GM12878 (cell line): ENCODE results near the gene GFOD2. TPM values are rescaled to one million over a fixed set of nuclear protein-coding genes. Genes with fewer than 3 reads are reported as not detected.

ENCODE experiments used
- ATAC-seq: fragments of 200-7000 bp; cut with Tn5 transposase; 3 replicates; pipeline ENCODE4 v1.9.1; 2020; ENCODE audit warnings: mild to moderate bottlenecking, moderate library complexity
- BruUV-seq: library from RNA; stranded (reverse); fragments of 400-500 nt; replicated peaks from 2 replicates; lab custom pipeline; 2021; lab: Mats Ljungman, UMichigan
- CTCF ChIA-PET: fragments of 300-600 bp; sonication (Branson Sonifier 250); formaldehyde crosslinking; extraction: SDS; loops from one replicate; lab custom pipeline; 2021; ENCODE audit warnings: inconsistent platforms; lab: Yijun Ruan, JAX
- POLR2A ChIA-PET: fragments of 350-600 bp; formaldehyde crosslinking; extraction: SDS; loops from one replicate; lab custom pipeline; 2021; ENCODE audit warnings: inconsistent platforms; lab: Charles Lee
- RAD21 ChIA-PET: fragments of 300-600 bp; sonication (Branson Sonifier 250); formaldehyde crosslinking; loops from one replicate; lab custom pipeline; 2023; ENCODE audit warnings: antibody characterized with exemption; ENCODE audit not compliant: unreplicated experiment; lab: Charles Lee
- SMC1A ChIA-PET: fragments of 300-600 bp; sonication (Branson Sonifier 250); formaldehyde crosslinking; loops from one replicate; lab custom pipeline; 2023; ENCODE audit not compliant: unreplicated experiment, uncharacterized antibody; lab: Charles Lee
- DNase-seq: peaks from one replicate; pipeline ENCODE4 v3.0.0-alpha.2; 2011; ENCODE audit warnings: low read depth, low spot score
- FAIRE-seq: peaks from 3 replicates; lab custom pipeline; 2011; peaks lifted over from hg19 to GRCh38; lab: Jason Lieb, UNC
- H2AFZ ChIP-seq: 2 replicates; pipeline ENCODE4 v1.6.0; 2011; ENCODE audit warnings: low read depth, low read length, control low read depth; ENCODE audit not compliant: control insufficient read depth
- H3K27ac ChIP-seq: 2 replicates; pipeline ENCODE4 v1.5.1; 2011; ENCODE audit warnings: control low read depth; ENCODE audit not compliant: control insufficient read depth, insufficient read depth
- H3K27me3 ChIP-seq, 2 experiments: replicated peaks in 1 of 2; 2 replicates each; pipeline versions ENCODE4 v1.6.0 to v1.6.1; 2011; ENCODE audit warnings: low read length in 1 of 2; ENCODE audit not compliant: control insufficient read depth in 2 of 2, insufficient read depth in 2 of 2
- H3K36me3 ChIP-seq, 2 experiments: 2 replicates each; pipeline ENCODE4 v1.5.1; 2011; ENCODE audit warnings: low read length in 1 of 2; ENCODE audit not compliant: control insufficient read depth in 2 of 2, insufficient read depth in 2 of 2
- H3K4me1 ChIP-seq: 2 replicates; pipeline ENCODE4 v1.6.1; 2011; ENCODE audit warnings: mild to moderate bottlenecking, low read length, moderate library complexity, mixed read lengths; ENCODE audit not compliant: control insufficient read depth, insufficient read depth
- H3K4me2 ChIP-seq: 2 replicates; pipeline ENCODE4 v1.6.0; 2011; ENCODE audit warnings: control low read depth; ENCODE audit not compliant: control insufficient read depth, insufficient read depth
- H3K4me3 ChIP-seq: fragments of 200-600 bp; sonication (generic); 2 replicates; pipeline ENCODE4 v1.5.1; 2016
- H3K79me2 ChIP-seq: 2 replicates; pipeline ENCODE4 v1.6.0; 2011; ENCODE audit warnings: low read length; ENCODE audit not compliant: control insufficient read depth, insufficient read depth
- H3K9ac ChIP-seq: 2 replicates; pipeline ENCODE4 v1.8.0; 2011; ENCODE audit warnings: low read length, control low read depth, mixed read lengths; ENCODE audit not compliant: control insufficient read depth, insufficient read depth
- H3K9me3 ChIP-seq: replicated peaks from 3 replicates; pipeline ENCODE4 v1.5.1; 2011; ENCODE audit warnings: mild to moderate bottlenecking, low read length; ENCODE audit not compliant: control insufficient read depth, insufficient read depth
- H4K20me1 ChIP-seq: 2 replicates; pipeline ENCODE4 v1.6.0; 2011; ENCODE audit not compliant: control insufficient read depth, insufficient read depth
- CREB1 ChIP-seq: IDR thresholded peaks from 2 replicates; pipeline ENCODE4 v1.6.1; 2012; ENCODE audit warnings: low read depth, mild to moderate bottlenecking, inconsistent platforms
- IRF4 ChIP-seq: IDR thresholded peaks from 2 replicates; pipeline ENCODE4 v1.6.1; 2011; ENCODE audit warnings: low read depth, low read length
- MEF2B ChIP-seq: fragments of 450-650 bp; IDR thresholded peaks from 2 replicates; pipeline ENCODE4 v1.6.1; 2018; ENCODE audit warnings: mild to moderate bottlenecking, moderate library complexity; ENCODE audit not compliant: partially characterized antibody, poor library complexity, severe bottlenecking
- NR2C2 ChIP-seq: IDR thresholded peaks from 2 replicates; pipeline ENCODE4 v1.6.1; 2011; ENCODE audit warnings: borderline replicate concordance, low read depth; ENCODE audit not compliant: control insufficient read depth, insufficient read length
- NRF1 ChIP-seq: conservative IDR thresholded peaks from 2 replicates; pipeline ENCODE4 v1.6.1; 2011; ENCODE audit warnings: mild to moderate bottlenecking, low read depth, low read length, improper control_type of control experiment
- PAX8 ChIP-seq: fragments of 450-650 bp; IDR thresholded peaks from 2 replicates; pipeline ENCODE4 v1.6.1; 2017; ENCODE audit warnings: mild to moderate bottlenecking, moderate library complexity
- POLR2AphosphoS5 ChIP-seq: IDR thresholded peaks from 2 replicates; pipeline ENCODE4 v1.6.1; 2011; ENCODE audit warnings: mild to moderate bottlenecking, low read length, inconsistent platforms
- RFX5 ChIP-seq: IDR thresholded peaks from 2 replicates; pipeline ENCODE4 v1.6.1; 2011; ENCODE audit warnings: low read depth, low read length, improper control_type of control experiment
- SIN3A ChIP-seq: IDR thresholded peaks from 2 replicates; pipeline ENCODE4 v1.6.1; 2012; ENCODE audit warnings: low read depth, low read length, improper control_type of control experiment
- ZNF207 ChIP-seq: fragments of 450-650 bp; IDR thresholded peaks from 2 replicates; pipeline ENCODE4 v1.6.1; 2014; ENCODE audit warnings: antibody characterized with exemption, mild to moderate bottlenecking, borderline replicate concordance
- ZSCAN29 ChIP-seq: fragments of 450-650 bp; IDR thresholded peaks from 2 replicates; pipeline ENCODE4 v1.6.1; 2017; ENCODE audit warnings: mild to moderate bottlenecking, moderate library complexity
- WGBS: methylation state at CpG from one replicate; pipeline ENCODE4 v1.1.6; 2016; ENCODE audit warnings: low lambda C conversion rate; ENCODE audit not compliant: insufficient replicate concordance, insufficient coverage; ENCODE audit errors: missing lambda C conversion rate; 5-methylcytosine and 5-hydroxymethylcytosine counted together
- in situ Hi-C: fragments of 300-500 bp; cut with MboI; formaldehyde crosslinking; loops from 9 replicates; pipeline ENCODE4 v1.14.3; 2018; ENCODE audit warnings: mixed read lengths
- intact Hi-C: fragments of 100-400 bp; cut with micrococcal nuclease; formaldehyde crosslinking; loops from one replicate; pipeline ENCODE4 v1.14.2; 2022; ENCODE audit not compliant: unreplicated experiment
- polyA plus RNA-seq, 11 experiments: library from polyadenylated mRNA; depleted of rRNA in 4 of 11; unstranded in 6 of 11; stranded (reverse) in 5 of 11; fragments of >200 nt; fragmentation: Nextera tagmentation in 4 of 11; fragmentation: Illumina TruSeq in 1 of 11; extraction: Ambion mirVana in 4 of 11; extraction: Trizol in 1 of 11; gene quantifications; 1 replicate in 1 of 11; 2 replicates in 10 of 11; pipeline versions ENCODE4 v1.2.1 to v1.2.3, GENCODE V29; 2011 to 2016; ENCODE audit warnings: inconsistent platforms in 2 of 11, missing spikeins in 2 of 11, low read depth in 1 of 11
- total RNA-seq, 4 experiments: library from RNA; depleted of rRNA in 3 of 4; stranded (reverse); fragments of >200 nt in 3 of 4; fragmentation: Illumina TruSeq in 1 of 4; extraction: Trizol in 1 of 4; gene quantifications; 2 replicates each; pipeline versions ENCODE4 v1.2.1 to v1.2.3, GENCODE V29; 2013 to 2021
- TF ChIP-seq, protein P1 (sequence below): fragments of 450-650 bp; formaldehyde crosslinking; IDR thresholded peaks from 2 replicates; pipeline ENCODE4 v1.4.0; 2020; ENCODE audit warnings: mild to moderate bottlenecking, moderate library complexity
- TF ChIP-seq, protein P2 (sequence below): fragments of 450-650 bp; IDR thresholded peaks from 2 replicates; pipeline ENCODE4 v1.6.1; 2017; ENCODE audit warnings: mild to moderate bottlenecking, moderate library complexity
- TF ChIP-seq, protein P3 (sequence below): fragments of 150-350 bp; IDR thresholded peaks from 2 replicates; pipeline ENCODE4 v1.6.1; 2014; ENCODE audit warnings: mild to moderate bottlenecking, low read depth, low read length

The GFOD2 gene
- total and polyA plus RNA-seq, 10 of the 15 experiments (the other 5 are each of a cell fraction or from before 2014, with no cell fraction given), result 2.0 to 15.9 (median 12.0) TPM

DNA sequence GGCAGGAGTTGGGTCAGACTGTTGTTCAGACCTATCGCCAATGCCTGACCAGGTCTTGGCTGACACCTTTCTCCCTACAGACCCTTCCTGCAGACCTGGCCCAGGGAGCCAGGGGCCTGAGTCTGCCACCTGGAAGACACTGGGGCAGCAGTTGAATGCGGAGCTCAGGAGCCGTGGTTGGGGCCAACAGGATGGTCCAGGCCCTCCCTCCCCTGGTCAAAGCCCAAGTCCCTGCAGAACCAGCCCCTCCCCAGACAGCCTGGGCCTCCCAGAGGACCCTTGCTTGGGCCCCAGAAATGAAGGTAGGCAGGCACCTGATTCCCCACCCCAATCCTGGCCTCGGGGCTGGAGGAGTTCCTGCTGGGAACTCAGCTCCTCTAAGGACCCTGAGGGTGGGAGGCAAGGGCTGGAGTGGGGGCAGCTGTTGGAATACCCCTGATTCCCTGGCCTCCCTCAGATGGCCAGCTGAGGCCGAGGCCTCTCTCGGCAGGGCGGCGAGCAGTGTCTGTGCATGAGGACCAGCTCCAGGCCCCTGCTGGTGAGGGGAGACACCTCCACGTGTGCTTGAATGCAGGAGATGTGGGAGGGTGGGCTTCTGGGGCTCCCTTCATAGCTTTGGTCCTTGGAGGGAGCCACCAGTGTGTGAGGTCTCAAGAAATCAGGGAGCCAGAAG is 62.6 kb downstream of the GFOD2 start:
- Histone ChIP-seq H3K9me3 (no peaks in the 10 kb centered on the region), H2AFZ (no peak overlapping the region), H3K27ac (no peak overlapping the region), H3K4me1 (peaks cover 10% of the 10 kb centered on the region), H3K4me3 (no peak overlapping the region), H3K4me2 (no peak overlapping the region), H3K79me2 (peaks cover 12% of the 10 kb centered on the region), H3K36me3 (peaks cover 12 to 15% of the 10 kb centered on the region in 2 experiments), H3K27me3 (no peaks in the 10 kb centered on the region), H4K20me1 (no peaks in the 10 kb centered on the region), H3K9ac (no peak overlapping the region)
- FAIRE-seq (no peak), DNase-seq (no peak), ATAC-seq (no peak)
- ChIA-PET SMC1A (no interaction called here), POLR2A (interaction anchor here (0.5 to 0.6 kb wide), 2 partner anchors 55 to 129 kb away, joined by 5 read pairs; no protein-coding TSS in a partner anchor), RAD21 (no interaction called here), CTCF (no interaction called here)
- intact Hi-C loops (no loop called here), in situ Hi-C loops (no loop called here)
- 84% methylated on average over 9 of the region's 9 CpGs for WGBS
- no TSS peak for BruUV-seq
- TF ChIP-seq, protein P1, sequence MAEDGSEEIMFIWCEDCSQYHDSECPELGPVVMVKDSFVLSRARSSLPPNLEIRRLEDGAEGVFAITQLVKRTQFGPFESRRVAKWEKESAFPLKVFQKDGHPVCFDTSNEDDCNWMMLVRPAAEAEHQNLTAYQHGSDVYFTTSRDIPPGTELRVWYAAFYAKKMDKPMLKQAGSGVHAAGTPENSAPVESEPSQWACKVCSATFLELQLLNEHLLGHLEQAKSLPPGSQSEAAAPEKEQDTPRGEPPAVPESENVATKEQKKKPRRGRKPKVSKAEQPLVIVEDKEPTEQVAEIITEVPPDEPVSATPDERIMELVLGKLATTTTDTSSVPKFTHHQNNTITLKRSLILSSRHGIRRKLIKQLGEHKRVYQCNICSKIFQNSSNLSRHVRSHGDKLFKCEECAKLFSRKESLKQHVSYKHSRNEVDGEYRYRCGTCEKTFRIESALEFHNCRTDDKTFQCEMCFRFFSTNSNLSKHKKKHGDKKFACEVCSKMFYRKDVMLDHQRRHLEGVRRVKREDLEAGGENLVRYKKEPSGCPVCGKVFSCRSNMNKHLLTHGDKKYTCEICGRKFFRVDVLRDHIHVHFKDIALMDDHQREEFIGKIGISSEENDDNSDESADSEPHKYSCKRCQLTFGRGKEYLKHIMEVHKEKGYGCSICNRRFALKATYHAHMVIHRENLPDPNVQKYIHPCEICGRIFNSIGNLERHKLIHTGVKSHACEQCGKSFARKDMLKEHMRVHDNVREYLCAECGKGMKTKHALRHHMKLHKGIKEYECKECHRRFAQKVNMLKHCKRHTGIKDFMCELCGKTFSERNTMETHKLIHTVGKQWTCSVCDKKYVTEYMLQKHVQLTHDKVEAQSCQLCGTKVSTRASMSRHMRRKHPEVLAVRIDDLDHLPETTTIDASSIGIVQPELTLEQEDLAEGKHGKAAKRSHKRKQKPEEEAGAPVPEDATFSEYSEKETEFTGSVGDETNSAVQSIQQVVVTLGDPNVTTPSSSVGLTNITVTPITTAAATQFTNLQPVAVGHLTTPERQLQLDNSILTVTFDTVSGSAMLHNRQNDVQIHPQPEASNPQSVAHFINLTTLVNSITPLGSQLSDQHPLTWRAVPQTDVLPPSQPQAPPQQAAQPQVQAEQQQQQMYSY (CRISPR knock-in tag), result no peak
- TF ChIP-seq NRF1, result no peak
- no peak for TF ChIP-seq MEF2B
- TF ChIP-seq, protein P2, sequence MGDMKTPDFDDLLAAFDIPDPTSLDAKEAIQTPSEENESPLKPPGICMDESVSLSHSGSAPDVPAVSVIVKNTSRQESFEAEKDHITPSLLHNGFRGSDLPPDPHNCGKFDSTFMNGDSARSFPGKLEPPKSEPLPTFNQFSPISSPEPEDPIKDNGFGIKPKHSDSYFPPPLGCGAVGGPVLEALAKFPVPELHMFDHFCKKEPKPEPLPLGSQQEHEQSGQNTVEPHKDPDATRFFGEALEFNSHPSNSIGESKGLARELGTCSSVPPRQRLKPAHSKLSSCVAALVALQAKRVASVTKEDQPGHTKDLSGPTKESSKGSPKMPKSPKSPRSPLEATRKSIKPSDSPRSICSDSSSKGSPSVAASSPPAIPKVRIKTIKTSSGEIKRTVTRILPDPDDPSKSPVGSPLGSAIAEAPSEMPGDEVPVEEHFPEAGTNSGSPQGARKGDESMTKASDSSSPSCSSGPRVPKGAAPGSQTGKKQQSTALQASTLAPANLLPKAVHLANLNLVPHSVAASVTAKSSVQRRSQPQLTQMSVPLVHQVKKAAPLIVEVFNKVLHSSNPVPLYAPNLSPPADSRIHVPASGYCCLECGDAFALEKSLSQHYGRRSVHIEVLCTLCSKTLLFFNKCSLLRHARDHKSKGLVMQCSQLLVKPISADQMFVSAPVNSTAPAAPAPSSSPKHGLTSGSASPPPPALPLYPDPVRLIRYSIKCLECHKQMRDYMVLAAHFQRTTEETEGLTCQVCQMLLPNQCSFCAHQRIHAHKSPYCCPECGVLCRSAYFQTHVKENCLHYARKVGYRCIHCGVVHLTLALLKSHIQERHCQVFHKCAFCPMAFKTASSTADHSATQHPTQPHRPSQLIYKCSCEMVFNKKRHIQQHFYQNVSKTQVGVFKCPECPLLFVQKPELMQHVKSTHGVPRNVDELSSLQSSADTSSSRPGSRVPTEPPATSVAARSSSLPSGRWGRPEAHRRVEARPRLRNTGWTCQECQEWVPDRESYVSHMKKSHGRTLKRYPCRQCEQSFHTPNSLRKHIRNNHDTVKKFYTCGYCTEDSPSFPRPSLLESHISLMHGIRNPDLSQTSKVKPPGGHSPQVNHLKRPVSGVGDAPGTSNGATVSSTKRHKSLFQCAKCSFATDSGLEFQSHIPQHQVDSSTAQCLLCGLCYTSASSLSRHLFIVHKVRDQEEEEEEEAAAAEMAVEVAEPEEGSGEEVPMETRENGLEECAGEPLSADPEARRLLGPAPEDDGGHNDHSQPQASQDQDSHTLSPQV, result no peak
- TF ChIP-seq NR2C2, result no peak
- TF ChIP-seq SIN3A, result no peak
- TF ChIP-seq ZNF207, result no peak
- TF ChIP-seq, protein P3, sequence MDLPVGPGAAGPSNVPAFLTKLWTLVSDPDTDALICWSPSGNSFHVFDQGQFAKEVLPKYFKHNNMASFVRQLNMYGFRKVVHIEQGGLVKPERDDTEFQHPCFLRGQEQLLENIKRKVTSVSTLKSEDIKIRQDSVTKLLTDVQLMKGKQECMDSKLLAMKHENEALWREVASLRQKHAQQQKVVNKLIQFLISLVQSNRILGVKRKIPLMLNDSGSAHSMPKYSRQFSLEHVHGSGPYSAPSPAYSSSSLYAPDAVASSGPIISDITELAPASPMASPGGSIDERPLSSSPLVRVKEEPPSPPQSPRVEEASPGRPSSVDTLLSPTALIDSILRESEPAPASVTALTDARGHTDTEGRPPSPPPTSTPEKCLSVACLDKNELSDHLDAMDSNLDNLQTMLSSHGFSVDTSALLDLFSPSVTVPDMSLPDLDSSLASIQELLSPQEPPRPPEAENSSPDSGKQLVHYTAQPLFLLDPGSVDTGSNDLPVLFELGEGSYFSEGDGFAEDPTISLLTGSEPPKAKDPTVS, result no peak
- no peak for TF ChIP-seq PAX8
- no peak for TF ChIP-seq IRF4
- no peak for TF ChIP-seq POLR2AphosphoS5
- TF ChIP-seq ZSCAN29, result no peak
- no peak for TF ChIP-seq CREB1
- no peak for TF ChIP-seq RFX5
